Body of pancreas (tissue), 4 donors: Measurements from ENCODE around the gene FXR2.

Experiments
- POLR2A ChIP-seq, 3 donors: fragments of 450-650 bp; IDR thresholded peaks; one replicate each; pipeline ENCODE4 v1.6.1; 2016; ENCODE audit warnings: antibody characterized with exemption in 3 of 3, mild to moderate bottlenecking in 2 of 3
- TF ChIP-seq, protein P1 (sequence below), 7 experiments: fragments of 450-650 bp in 4 of 7; fragments of 200-600 bp in 3 of 7; sonication (generic) in 3 of 7; IDR thresholded peaks; one replicate each; pipeline ENCODE4 v1.5.1; 2016 to 2019; ENCODE audit warnings: antibody characterized with exemption in 7 of 7

DNA sequence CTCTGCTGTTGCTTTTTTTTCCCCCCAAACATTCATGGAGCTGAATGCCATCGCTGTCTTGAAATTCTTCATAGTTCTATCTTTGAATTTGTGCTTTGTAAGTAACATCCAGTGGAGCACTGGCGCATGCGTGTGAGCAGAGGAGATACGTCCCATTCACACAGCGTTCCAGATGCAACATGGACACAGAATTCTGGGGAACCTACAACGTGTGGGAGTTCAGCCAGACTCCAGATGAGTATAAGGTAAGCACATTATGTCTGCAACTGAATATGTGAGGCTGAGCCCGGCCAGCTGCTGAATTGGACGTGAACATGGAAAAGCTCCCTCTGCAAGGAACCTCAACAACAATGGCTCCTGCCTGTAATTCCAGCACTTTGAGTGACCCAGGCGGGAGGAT lies 31.8 kb upstream of the FXR2 start:
- TF ChIP-seq, protein P1, sequence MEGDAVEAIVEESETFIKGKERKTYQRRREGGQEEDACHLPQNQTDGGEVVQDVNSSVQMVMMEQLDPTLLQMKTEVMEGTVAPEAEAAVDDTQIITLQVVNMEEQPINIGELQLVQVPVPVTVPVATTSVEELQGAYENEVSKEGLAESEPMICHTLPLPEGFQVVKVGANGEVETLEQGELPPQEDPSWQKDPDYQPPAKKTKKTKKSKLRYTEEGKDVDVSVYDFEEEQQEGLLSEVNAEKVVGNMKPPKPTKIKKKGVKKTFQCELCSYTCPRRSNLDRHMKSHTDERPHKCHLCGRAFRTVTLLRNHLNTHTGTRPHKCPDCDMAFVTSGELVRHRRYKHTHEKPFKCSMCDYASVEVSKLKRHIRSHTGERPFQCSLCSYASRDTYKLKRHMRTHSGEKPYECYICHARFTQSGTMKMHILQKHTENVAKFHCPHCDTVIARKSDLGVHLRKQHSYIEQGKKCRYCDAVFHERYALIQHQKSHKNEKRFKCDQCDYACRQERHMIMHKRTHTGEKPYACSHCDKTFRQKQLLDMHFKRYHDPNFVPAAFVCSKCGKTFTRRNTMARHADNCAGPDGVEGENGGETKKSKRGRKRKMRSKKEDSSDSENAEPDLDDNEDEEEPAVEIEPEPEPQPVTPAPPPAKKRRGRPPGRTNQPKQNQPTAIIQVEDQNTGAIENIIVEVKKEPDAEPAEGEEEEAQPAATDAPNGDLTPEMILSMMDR (IDR thresholded peaks at IDR 0.05), result no peak
- TF ChIP-seq POLR2A (IDR thresholded peaks at IDR 0.05), result no peak
